Thyroid gland (tissue), 4 donors: ENCODE results near the gene RPL18A.

Source experiments
- POLR2A ChIP-seq, 2 donors: fragments of 450-650 bp; IDR thresholded peaks; one replicate each; pipeline ENCODE4 v1.6.1; 2017; ENCODE audit warnings: antibody characterized with exemption in 2 of 2, mild to moderate bottlenecking in 2 of 2, moderate library complexity in 1 of 2
- TF ChIP-seq, protein P1 (sequence below), 6 experiments: fragments of 200-600 bp in 3 of 6; fragments of 450-650 bp in 3 of 6; sonication (generic) in 3 of 6; IDR thresholded peaks; one replicate each; pipeline ENCODE4 v1.5.1; 2016 to 2019; ENCODE audit warnings: antibody characterized with exemption in 6 of 6, mild to moderate bottlenecking in 2 of 6, inconsistent platforms in 1 of 6, moderate library complexity in 1 of 6

DNA sequence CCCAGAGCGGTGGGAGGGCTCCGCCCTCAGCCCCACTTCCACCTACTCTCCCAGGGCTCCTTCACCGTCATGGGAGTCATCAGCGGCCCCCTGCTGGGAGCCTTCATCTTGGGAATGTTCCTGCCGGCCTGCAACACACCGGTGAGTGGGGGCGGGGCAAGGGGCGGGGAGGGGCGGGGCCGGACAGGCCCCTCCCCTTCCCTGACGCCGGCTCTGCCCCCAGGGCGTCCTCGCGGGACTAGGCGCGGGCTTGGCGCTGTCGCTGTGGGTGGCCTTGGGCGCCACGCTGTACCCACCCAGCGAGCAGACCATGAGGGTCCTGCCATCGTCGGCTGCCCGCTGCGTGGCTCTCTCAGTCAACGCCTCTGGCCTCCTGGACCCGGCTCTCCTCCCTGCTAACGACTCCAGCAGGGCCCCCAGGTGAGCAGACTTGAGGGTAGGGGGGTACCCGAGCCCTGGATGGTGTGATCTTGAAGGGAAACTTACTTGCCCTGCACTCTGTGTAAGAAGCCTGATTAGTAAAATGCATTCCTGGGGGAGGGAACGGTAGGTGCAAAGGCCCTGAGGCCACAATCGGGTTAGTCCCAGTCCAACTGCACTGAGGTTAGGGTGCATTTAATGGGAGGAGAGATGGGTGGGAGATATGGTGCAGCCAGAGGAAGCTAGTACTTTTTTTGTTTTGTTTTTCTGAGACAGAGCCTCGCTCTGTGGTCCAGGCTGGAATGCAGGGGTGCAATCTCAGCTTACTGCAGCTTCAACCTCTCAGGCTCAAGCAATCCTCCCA, 24.1 kb downstream of the RPL18A start:
- TF ChIP-seq POLR2A (IDR thresholded peaks at IDR 0.05): no peak
- TF ChIP-seq, protein P1, sequence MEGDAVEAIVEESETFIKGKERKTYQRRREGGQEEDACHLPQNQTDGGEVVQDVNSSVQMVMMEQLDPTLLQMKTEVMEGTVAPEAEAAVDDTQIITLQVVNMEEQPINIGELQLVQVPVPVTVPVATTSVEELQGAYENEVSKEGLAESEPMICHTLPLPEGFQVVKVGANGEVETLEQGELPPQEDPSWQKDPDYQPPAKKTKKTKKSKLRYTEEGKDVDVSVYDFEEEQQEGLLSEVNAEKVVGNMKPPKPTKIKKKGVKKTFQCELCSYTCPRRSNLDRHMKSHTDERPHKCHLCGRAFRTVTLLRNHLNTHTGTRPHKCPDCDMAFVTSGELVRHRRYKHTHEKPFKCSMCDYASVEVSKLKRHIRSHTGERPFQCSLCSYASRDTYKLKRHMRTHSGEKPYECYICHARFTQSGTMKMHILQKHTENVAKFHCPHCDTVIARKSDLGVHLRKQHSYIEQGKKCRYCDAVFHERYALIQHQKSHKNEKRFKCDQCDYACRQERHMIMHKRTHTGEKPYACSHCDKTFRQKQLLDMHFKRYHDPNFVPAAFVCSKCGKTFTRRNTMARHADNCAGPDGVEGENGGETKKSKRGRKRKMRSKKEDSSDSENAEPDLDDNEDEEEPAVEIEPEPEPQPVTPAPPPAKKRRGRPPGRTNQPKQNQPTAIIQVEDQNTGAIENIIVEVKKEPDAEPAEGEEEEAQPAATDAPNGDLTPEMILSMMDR (IDR thresholded peaks at IDR 0.05): no peak
